ENCODE results near the gene NKD1. TPM values are rescaled to one million over a fixed set of nuclear protein-coding genes. Genes with fewer than 3 reads are reported as not detected.

The NKD1 gene
- total RNA-seq, 2 experiments from 2014 or later, result 0.81 to 1.3 TPM

- ChIA-PET POLR2A (no interaction called here), CTCF (interaction anchor here (5.2 to 12.2 kb wide), 2 partner anchors 8 to 20 kb away, joined by 24 to 224 read pairs; no protein-coding TSS in a partner anchor)
- no peak overlapping the region for H3K27ac Mint-ChIP-seq
- H3K4me1 Mint-ChIP-seq, result peaks cover 49% of the 10 kb centered on the region
- H3K4me3 Mint-ChIP-seq, result no peak overlapping the region
- H3K9me3 Mint-ChIP-seq, result peaks cover 2% of the 10 kb centered on the region
- peaks cover 6% of the 10 kb centered on the region for H3K36me3 Mint-ChIP-seq (ENCODE audit: low read depth)
- peaks cover 2% of the 10 kb centered on the region for H3K27me3 Mint-ChIP-seq
- no peak for DNase-seq
These were observed 139.9 kb downstream of the NKD1 start for GRCh38 chr16:50688083-50688482.

DNA sequence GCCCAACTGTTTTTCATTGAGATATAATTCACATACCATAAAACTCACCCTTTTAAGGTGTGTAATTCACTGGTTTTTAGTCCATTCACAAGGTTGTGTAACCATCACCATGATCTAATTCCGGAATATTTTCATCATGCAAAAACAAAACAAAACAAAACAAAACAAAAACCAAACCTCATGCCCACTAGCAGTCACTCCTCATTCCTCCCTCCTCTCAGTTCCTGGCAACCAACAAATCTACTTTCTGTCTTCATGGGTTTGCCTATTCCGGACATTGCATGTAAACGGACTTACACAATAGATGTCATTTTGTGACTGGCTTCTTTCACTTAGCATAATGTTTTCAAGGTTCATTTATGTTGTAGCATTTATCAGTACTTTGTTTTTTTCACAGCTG is 140.7 kb downstream of the NKD1 start:
- Mint-ChIP-seq H3K27me3 (peaks cover 2% of the 10 kb centered on the region), H3K4me3 (no peak overlapping the region), H3K36me3 (ENCODE audit: low read depth) (peaks cover 6% of the 10 kb centered on the region), H3K4me1 (peaks cover 43% of the 10 kb centered on the region), H3K9me3 (no peaks in the 10 kb centered on the region), H3K27ac (no peak overlapping the region)
- DNase-seq, result no peak
- ChIA-PET CTCF (interaction anchor here (0.8 kb wide), 1 partner anchor 17 kb away, joined by 3 read pairs; no protein-coding TSS in a partner anchor), POLR2A (no interaction called here)

DNA sequence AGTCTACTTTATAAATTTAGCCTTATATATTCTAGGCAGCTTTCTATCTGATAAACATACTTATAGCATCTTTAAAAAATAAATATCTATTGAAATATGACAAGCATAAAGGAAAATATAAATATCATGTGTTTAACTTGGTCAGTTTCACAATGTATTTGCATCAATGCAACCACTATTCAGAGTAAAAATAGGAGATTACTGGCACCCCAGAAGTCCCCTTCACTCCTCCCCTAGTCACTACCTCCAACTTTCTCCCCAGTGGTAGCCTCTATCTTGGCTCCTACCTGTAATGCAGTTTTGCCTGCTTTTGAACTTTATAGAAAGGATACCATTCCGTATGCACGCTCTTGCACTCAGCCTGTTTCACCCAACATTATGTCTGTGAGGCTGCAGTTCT is 142.0 kb downstream of the NKD1 start:
- peaks cover 2% of the 10 kb centered on the region for H3K27me3 Mint-ChIP-seq
- DNase-seq, result no peak
- ChIA-PET POLR2A (no interaction called here), CTCF (no interaction called here)
- H3K27ac Mint-ChIP-seq, result no peak overlapping the region
- H3K9me3 Mint-ChIP-seq, result no peaks in the 10 kb centered on the region
- H3K4me1 Mint-ChIP-seq, result peaks cover 41% of the 10 kb centered on the region
- H3K36me3 Mint-ChIP-seq (ENCODE audit: low read depth), result no peaks in the 10 kb centered on the region
- H3K4me3 Mint-ChIP-seq, result no peak overlapping the region

DNA sequence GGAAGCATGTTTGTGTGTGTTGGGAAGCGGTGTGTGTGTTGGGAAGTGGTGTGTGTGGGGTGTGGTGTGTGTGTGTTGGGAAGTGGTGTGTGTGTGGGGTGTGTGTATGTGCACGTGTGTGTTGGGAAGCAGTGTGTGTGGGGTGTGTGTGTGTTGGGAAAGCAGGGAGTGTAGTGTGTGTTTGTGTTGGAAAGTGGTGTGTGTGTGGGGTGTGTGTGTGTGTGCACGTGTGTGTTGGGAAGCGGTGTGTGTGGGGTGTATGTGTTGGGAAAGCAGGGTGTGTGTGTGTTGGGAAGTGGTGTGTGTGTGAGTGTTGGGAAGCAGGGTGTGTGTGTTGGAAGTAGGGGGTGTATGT is 144.4 kb downstream of the NKD1 start:
- Mint-ChIP-seq H3K27me3 (peaks cover 4% of the 10 kb centered on the region), H3K9me3 (no peaks in the 10 kb centered on the region), H3K36me3 (ENCODE audit: low read depth) (peaks cover 2% of the 10 kb centered on the region), H3K4me1 (peaks cover 49% of the 10 kb centered on the region), H3K27ac (peak overlapping the region; percentile 20), H3K4me3 (peak overlapping the region; percentile 47)
- ChIA-PET POLR2A (no interaction called here), CTCF (no interaction called here)
- DNase-seq, result no peak

DNA sequence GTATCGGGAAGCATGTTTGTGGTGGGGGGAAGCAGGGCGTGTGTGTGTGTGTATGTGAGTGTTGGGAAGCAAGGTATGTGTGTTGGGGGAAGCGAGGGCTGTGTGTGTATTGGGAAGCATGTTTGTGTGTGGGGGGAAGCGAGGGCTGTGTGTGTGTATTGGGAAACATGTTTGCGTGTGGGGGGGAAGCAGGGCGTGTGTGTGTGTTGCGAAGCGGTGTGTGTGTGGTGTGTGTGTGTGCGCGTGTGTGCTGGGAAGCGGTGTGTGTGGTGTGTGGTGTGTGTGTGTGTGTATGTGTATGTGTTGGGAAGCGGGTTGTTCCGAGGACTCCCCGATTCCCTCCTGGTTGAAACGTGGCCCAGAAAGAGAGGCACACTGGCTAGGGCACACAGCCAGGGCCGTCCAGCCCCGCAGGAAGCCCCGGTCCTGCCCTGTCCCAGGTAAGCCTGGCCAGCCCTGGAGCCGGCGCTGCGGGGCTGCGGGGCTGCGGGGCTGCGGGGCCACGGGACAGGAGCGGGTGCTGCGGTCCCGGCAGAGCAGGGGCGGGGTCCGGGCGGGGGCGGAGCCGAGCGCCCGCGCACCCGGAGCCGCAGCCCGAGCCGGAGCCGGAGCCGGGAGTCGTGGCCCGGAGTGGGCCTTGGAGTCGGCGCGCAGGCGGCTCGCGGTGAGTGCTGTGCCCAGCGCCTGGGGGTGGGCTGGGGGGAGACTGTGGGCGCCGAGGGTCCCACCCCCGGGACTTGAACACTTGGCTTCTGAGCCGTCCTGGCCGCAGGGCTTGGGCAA is 145.0 kb downstream of the NKD1 start, which contains the start of gene NOD2:
Gene NOD2 (plus strand): TSS at position 608 of the 783 bp plus-strand sequence. CDS start 5,890 bp downstream, outside the sequence.
- peaks cover 4% of the 10 kb centered on the region for H3K27me3 Mint-ChIP-seq
- H3K27ac Mint-ChIP-seq, result peak within 1 kb of the TSS; percentile 51
- CTCF ChIA-PET, result interaction anchor here (1.0 to 1.4 kb wide), 2 partner anchors 10 to 22 kb away, joined by 3 to 7 read pairs; no protein-coding TSS in a partner anchor
- H3K9me3 Mint-ChIP-seq, result no peaks in the 10 kb centered on the region
- H3K36me3 Mint-ChIP-seq (ENCODE audit: low read depth), result peaks cover 2% of the 10 kb centered on the region
- POLR2A ChIA-PET, result no interaction called here
- H3K4me1 Mint-ChIP-seq, result peaks cover 55% of the 10 kb centered on the region
- DNase-seq, result no peak
- H3K4me3 Mint-ChIP-seq, result peak within 1 kb of the TSS; percentile 65

- Mint-ChIP-seq H3K36me3 (ENCODE audit: low read depth) (peaks cover 2% of the 10 kb centered on the region), H3K9me3 (no peaks in the 10 kb centered on the region), H3K27me3 (peaks cover 4% of the 10 kb centered on the region), H3K27ac (peak overlapping the region; percentile 14), H3K4me1 (peaks cover 62% of the 10 kb centered on the region), H3K4me3 (peak overlapping the region; percentile 65)
- POLR2A ChIA-PET, result no interaction called here
- DNase-seq, result no peak
- CTCF ChIA-PET, result interaction anchor here (1.0 to 4.7 kb wide), 5 partner anchors 8 to 27 kb away, joined by 3 to 24 read pairs (median 4); no protein-coding TSS in a partner anchor
These were observed 146.0 kb downstream of the NKD1 start for GRCh38 chr16:50694206-50694605.

DNA sequence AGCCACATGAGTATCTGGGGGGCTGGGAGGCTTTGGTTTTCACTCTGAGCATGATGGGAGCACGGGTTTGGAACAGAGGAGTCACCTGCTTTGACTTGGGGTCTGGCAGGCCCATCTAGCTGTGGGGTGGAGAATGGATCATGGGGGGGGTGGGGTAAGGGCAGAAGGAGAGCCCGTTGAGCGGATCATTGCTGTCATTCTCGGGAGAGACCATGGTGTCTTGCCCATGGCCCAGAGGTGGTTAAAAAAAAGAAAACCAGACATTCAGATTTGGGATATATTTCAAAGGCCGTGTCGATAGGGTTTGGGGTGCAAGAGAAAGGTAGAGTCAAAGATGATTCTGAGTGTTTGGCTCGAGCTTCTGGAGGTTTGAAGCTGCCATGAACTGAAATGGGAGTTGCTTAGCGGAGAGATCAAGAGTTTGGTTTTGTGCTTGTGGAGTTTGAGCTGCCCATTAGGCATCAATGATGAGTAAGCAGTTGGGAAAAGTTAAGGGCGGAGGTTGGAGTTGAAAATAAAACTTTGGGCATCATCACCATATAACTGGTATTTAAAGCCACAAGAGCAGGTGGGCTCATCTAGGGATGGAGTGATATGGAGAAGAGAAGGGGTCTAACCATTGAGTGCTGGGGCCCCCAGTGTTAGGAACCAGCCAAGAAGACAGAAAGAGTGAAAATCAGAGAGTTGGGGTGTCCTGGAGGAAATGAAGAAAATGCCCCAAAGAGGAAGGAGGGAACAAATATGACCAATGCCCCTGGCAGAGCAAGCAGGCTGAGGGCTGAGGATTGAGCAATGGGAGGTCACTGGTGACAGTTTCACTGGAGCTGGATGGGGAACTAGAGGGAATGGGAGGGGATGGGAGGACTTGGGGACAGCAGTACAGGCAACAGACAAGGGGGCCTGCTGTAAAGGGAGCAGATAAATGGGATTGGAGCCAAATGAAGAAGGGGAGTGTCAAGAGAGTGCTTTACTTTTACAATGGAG is 147.1 kb downstream of the NKD1 start:
- no peak for DNase-seq
- Mint-ChIP-seq H3K27me3 (peaks cover 4% of the 10 kb centered on the region), H3K9me3 (no peaks in the 10 kb centered on the region), H3K27ac (peak overlapping the region; percentile 34), H3K36me3 (ENCODE audit: low read depth) (peaks cover 3% of the 10 kb centered on the region), H3K4me1 (peaks cover 70% of the 10 kb centered on the region), H3K4me3 (no peak overlapping the region)
- CTCF ChIA-PET, result interaction anchor here (1.0 to 4.7 kb wide), 5 partner anchors 9 to 670 kb away, joined by 3 to 24 read pairs (median 4); partner anchors contain the start of gene CNEP1R1
- POLR2A ChIA-PET, result no interaction called here

DNA sequence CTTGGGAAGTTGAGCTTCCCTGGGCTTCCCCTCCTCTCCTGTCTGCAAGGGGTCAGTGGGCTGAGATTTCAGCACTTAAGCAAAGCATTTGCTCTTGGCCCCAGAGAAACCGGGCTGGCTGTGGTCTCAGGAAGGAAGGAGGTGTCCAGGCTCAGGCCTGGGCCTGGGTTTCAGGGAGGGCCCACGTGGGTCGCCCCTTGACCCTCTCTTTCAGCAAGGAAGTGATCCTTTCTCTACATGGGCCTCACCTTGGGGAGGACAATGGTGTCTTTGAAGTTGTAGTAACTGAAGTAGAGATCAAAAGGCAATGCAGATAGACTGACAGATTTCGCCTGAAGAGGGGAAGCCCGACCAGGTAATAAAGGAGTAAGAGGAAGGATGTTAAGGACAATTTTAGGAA is 147.9 kb downstream of the NKD1 start:
- Mint-ChIP-seq H3K4me1 (peaks cover 71% of the 10 kb centered on the region), H3K27me3 (peaks cover 4% of the 10 kb centered on the region), H3K9me3 (no peaks in the 10 kb centered on the region), H3K27ac (peak overlapping the region; percentile 73), H3K4me3 (no peak overlapping the region), H3K36me3 (ENCODE audit: low read depth) (peaks cover 10% of the 10 kb centered on the region)
- no peak for DNase-seq
- CTCF ChIA-PET, result interaction anchor here (0.9 to 4.7 kb wide), 4 partner anchors 10 to 50 kb away, joined by 3 to 24 read pairs (median 4); no protein-coding TSS in a partner anchor
- POLR2A ChIA-PET, result interaction anchor here (1.0 kb wide), 1 partner anchor 45 kb away, joined by 3 read pairs; no protein-coding TSS in a partner anchor

DNA sequence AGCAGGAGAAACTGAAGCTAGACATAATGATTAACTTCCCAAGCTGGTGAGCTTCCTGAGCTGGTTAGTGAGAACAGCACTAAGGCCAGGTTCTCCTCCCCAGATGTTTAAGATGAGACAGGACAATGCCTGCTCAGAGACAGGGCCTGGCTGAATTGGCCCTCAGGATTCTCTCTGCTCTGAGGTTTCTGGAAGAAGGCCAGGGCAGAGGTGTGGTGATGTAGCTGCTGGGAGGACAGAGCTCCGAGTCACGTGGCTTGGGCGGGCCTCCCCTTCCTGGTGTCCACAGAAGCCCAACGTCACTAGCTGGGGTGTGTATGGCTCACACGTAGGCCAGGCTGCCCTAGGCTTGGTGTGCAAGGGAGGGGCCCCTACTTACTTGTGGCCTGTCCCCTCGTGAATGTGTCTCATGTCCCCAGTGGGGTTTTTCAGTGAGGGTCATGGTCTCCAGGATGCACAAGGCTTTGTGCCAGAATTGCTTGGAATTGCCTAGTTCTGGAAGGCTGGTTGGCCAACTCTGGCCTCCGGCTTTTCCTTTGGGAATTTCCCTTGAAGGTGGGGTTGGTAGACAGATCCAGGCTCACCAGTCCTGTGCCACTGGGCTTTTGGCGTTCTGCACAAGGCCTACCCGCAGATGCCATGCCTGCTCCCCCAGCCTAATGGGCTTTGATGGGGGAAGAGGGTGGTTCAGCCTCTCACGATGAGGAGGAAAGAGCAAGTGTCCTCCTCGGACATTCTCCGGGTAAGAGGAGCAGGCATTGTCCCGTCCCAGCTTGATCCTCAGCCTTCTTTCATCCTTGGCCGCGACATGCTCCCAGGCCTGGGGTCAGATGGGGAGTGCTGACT is 148.6 kb downstream of the NKD1 start:
- CTCF ChIA-PET, result interaction anchor here (0.9 to 4.7 kb wide), 6 partner anchors 11 to 49 kb away, joined by 3 to 24 read pairs (median 5); no protein-coding TSS in a partner anchor
- H3K4me3 Mint-ChIP-seq, result peak overlapping the region; percentile 62
- POLR2A ChIA-PET, result interaction anchor here (1.0 kb wide), 1 partner anchor 45 kb away, joined by 3 read pairs; no protein-coding TSS in a partner anchor
- peak; percentile 41 for DNase-seq
- H3K27ac Mint-ChIP-seq, result peak overlapping the region; percentile 86
- peaks cover 4% of the 10 kb centered on the region for H3K27me3 Mint-ChIP-seq
- peaks cover 16% of the 10 kb centered on the region for H3K36me3 Mint-ChIP-seq (ENCODE audit: low read depth)
- H3K4me1 Mint-ChIP-seq, result peaks cover 71% of the 10 kb centered on the region
- H3K9me3 Mint-ChIP-seq, result peaks cover 3% of the 10 kb centered on the region

- peaks cover 3% of the 10 kb centered on the region for H3K9me3 Mint-ChIP-seq
- H3K4me3 Mint-ChIP-seq, result peak overlapping the region; percentile 62
- H3K27me3 Mint-ChIP-seq, result peaks cover 4% of the 10 kb centered on the region
- peaks cover 18% of the 10 kb centered on the region for H3K36me3 Mint-ChIP-seq (ENCODE audit: low read depth)
- peaks cover 69% of the 10 kb centered on the region for H3K4me1 Mint-ChIP-seq
- POLR2A ChIA-PET, result interaction anchor here (1.0 kb wide), 1 partner anchor 44 kb away, joined by 3 read pairs; the partner anchor contains the start of gene CYLD
- peak overlapping the region; percentile 86 for H3K27ac Mint-ChIP-seq
- CTCF ChIA-PET, result interaction anchor here (1.2 to 4.7 kb wide), 5 partner anchors 11 to 48 kb away, joined by 3 to 24 read pairs (median 6); no protein-coding TSS in a partner anchor
- no peak for DNase-seq
These were observed 149.2 kb downstream of the NKD1 start for GRCh38 chr16:50697421-50697715.

GRCh38 chr16:50697881-50698767 is 149.9 kb downstream of the NKD1 start:
- Mint-ChIP-seq H3K9me3 (peaks cover 3% of the 10 kb centered on the region), H3K27ac (peak overlapping the region; percentile 86), H3K4me3 (peak overlapping the region; percentile 62), H3K4me1 (peaks cover 62% of the 10 kb centered on the region), H3K27me3 (peaks cover 2% of the 10 kb centered on the region), H3K36me3 (ENCODE audit: low read depth) (peaks cover 19% of the 10 kb centered on the region)
- DNase-seq, result no peak
- POLR2A ChIA-PET, result interaction anchor here (0.6 to 1.0 kb wide), 2 partner anchors 44 to 543 kb away, joined by 3 to 4 read pairs; partner anchors contain the start of gene CYLD
- CTCF ChIA-PET, result interaction anchor here (1.3 to 4.7 kb wide), 4 partner anchors 12 to 33 kb away, joined by 4 to 24 read pairs (median 10); no protein-coding TSS in a partner anchor

Measured in activated CD4-positive, alpha-beta T cell treated with anti-CD3 and anti-CD28 coated beads, Interleukin-2, amount 10 ng/mL, durations not matched to agents 7 days and 5 days (primary cell).